Tibial nerve (tissue), 4 donors: ENCODE measurements around the gene MARK4. TPM values are rescaled to one million over a fixed set of nuclear protein-coding genes. Genes with fewer than 3 reads are reported as not detected.

Source experiments
- DNase-seq, 2 donors: peaks; one replicate each; pipeline ENCODE4 v3.0.0-alpha.2; 2019; ENCODE audit warnings: low spot score in 2 of 2
- H3K27ac ChIP-seq, 4 donors: fragments of 200-600 bp; sonication (generic) in 3 of 4; one replicate each; pipeline ENCODE4 v1.5.1; 2017 to 2019; ENCODE audit warnings: mild to moderate bottlenecking in 1 of 4
- H3K27me3 ChIP-seq, 2 donors: fragments of 200-600 bp; sonication (generic) in 1 of 2; one replicate each; pipeline versions ENCODE4 v1.5.1 to v1.6.0; 2017 to 2019
- H3K36me3 ChIP-seq, 3 donors: fragments of 200-600 bp; sonication (generic); one replicate each; pipeline ENCODE4 v1.5.1; 2018 to 2019
- H3K4me1 ChIP-seq, 4 donors: fragments of 200-600 bp; sonication (generic) in 3 of 4; one replicate each; pipeline ENCODE4 v1.5.1; 2017 to 2019
- H3K4me3 ChIP-seq, 4 donors: fragments of 200-600 bp; sonication (generic) in 3 of 4; one replicate each; pipeline ENCODE4 v1.5.1; 2017 to 2019; ENCODE audit warnings: mild to moderate bottlenecking in 1 of 4, moderate library complexity in 1 of 4
- H3K9me3 ChIP-seq, 4 donors: fragments of 200-600 bp; sonication (generic) in 3 of 4; one replicate each; pipeline ENCODE4 v1.5.1; 2017 to 2019
- CTCF ChIP-seq, 5 experiments: fragments of 200-600 bp in 3 of 5; fragments of 450-650 bp in 2 of 5; sonication (generic) in 3 of 5; IDR thresholded peaks; one replicate each; pipeline ENCODE4 v1.5.1; 2016 to 2019; ENCODE audit warnings: antibody characterized with exemption in 5 of 5, mild to moderate bottlenecking in 3 of 5, moderate library complexity in 2 of 5
- EP300 ChIP-seq, 2 donors: sonication (generic); formaldehyde crosslinking; IDR thresholded peaks; one replicate each; pipeline ENCODE4 v1.6.1; 2017; ENCODE audit warnings: antibody characterized with exemption in 2 of 2, mild to moderate bottlenecking in 1 of 2
- POLR2A ChIP-seq, 2 donors: fragments of 450-650 bp; IDR thresholded peaks; one replicate each; pipeline ENCODE4 v1.6.1; 2017; ENCODE audit warnings: antibody characterized with exemption in 2 of 2, mild to moderate bottlenecking in 2 of 2, moderate library complexity in 2 of 2
- WGBS, 2 donors: methylation state at CpG; one replicate each; pipeline ENCODE4 v1.1.5; 2018; 5-methylcytosine and 5-hydroxymethylcytosine counted together
- total RNA-seq, 4 donors: library from RNA; depleted of rRNA; stranded (reverse); fragments of >200 nt; gene quantifications; one replicate each; pipeline ENCODE4 v1.1.0, GENCODE V29; 2016

The MARK4 gene
- total RNA-seq, 4 donors from 2014 or later = 12.1 to 34.8 (median 25.9) TPM

- 82 to 84% methylated on average over 12 of the region's 12 CpGs for WGBS, 2 donors
- peaks cover 0 to 16% (median 0%) of the 10 kb centered on the region in 4 donors for H3K9me3 ChIP-seq
- H3K4me3 ChIP-seq = no peak overlapping the region
- H3K27me3 ChIP-seq = no peaks in the 10 kb centered on the region
- TF ChIP-seq POLR2A (IDR thresholded peaks at IDR 0.05) (no peak), EP300 (IDR thresholded peaks at IDR 0.05) (no peak), CTCF (IDR thresholded peaks at IDR 0.05) (no peak)
- no peaks in the 10 kb centered on the region for H3K4me1 ChIP-seq
- DNase-seq = no peak
- H3K36me3 ChIP-seq = peaks cover 0 to 100% (median 3%) of the 10 kb centered on the region in 3 donors
- H3K27ac ChIP-seq = no peak overlapping the region
Observed at GRCh38 chr19:45294291-45295029, 43.4 kb downstream of the MARK4 start.

GRCh38 chr19:45295873-45296272 is 44.8 kb downstream of the MARK4 start:
- Histone ChIP-seq H3K27me3 (no peaks in the 10 kb centered on the region), H3K27ac (no peak overlapping the region), H3K9me3 (peaks cover 0 to 16% (median 0%) of the 10 kb centered on the region in 4 donors), H3K36me3 (peaks cover 0 to 100% (median 3%) of the 10 kb centered on the region in 3 donors), H3K4me1 (no peaks in the 10 kb centered on the region), H3K4me3 (no peak overlapping the region)
- TF ChIP-seq CTCF (IDR thresholded peaks at IDR 0.05) (no peak), EP300 (IDR thresholded peaks at IDR 0.05) (no peak), POLR2A (IDR thresholded peaks at IDR 0.05) (no peak)
- DNase-seq = no peak

- Histone ChIP-seq H3K27ac (no peak overlapping the region), H3K4me3 (no peak overlapping the region), H3K9me3 (peaks cover 0 to 16% (median 0%) of the 10 kb centered on the region in 4 donors), H3K36me3 (peaks cover 0 to 99% (median 3%) of the 10 kb centered on the region in 3 donors), H3K4me1 (no peaks in the 10 kb centered on the region), H3K27me3 (no peaks in the 10 kb centered on the region)
- TF ChIP-seq CTCF (IDR thresholded peaks at IDR 0.05) (no peak), POLR2A (IDR thresholded peaks at IDR 0.05) (no peak), EP300 (IDR thresholded peaks at IDR 0.05) (no peak)
- DNase-seq = no peak
- 92% methylated on average over 4 of the region's 4 CpGs for WGBS, 2 donors
Observed at GRCh38 chr19:45296355-45296754, 45.3 kb downstream of the MARK4 start.

GRCh38 chr19:45297674-45298073 is 46.6 kb downstream of the MARK4 start:
- H3K27me3 ChIP-seq = no peaks in the 10 kb centered on the region
- no peaks in the 10 kb centered on the region for H3K4me1 ChIP-seq
- peaks cover 0 to 13% (median 0%) of the 10 kb centered on the region in 4 donors for H3K9me3 ChIP-seq
- no peak overlapping the region for H3K27ac ChIP-seq
- 89 to 94% methylated on average over 18 of the region's 18 CpGs for WGBS, 2 donors
- H3K4me3 ChIP-seq = no peak overlapping the region
- DNase-seq = no peak
- TF ChIP-seq POLR2A (IDR thresholded peaks at IDR 0.05) = no peak
- TF ChIP-seq CTCF (IDR thresholded peaks at IDR 0.05) = no peak
- no peak for TF ChIP-seq EP300 (IDR thresholded peaks at IDR 0.05)
- H3K36me3 ChIP-seq = peaks cover 0 to 97% (median 0%) of the 10 kb centered on the region in 3 donors

GRCh38 chr19:45298264-45298663 is 47.2 kb downstream of the MARK4 start:
- Histone ChIP-seq H3K27me3 (no peaks in the 10 kb centered on the region), H3K36me3 (peaks cover 0 to 97% (median 0%) of the 10 kb centered on the region in 3 donors), H3K4me1 (no peaks in the 10 kb centered on the region), H3K4me3 (no peak overlapping the region), H3K27ac (no peak overlapping the region), H3K9me3 (peaks cover 0 to 7% (median 0%) of the 10 kb centered on the region in 4 donors)
- WGBS, 2 donors = 96% methylated on average over 4 to 5 of the region's 5 CpGs
- no peak for DNase-seq
- TF ChIP-seq POLR2A (IDR thresholded peaks at IDR 0.05) (no peak), CTCF (IDR thresholded peaks at IDR 0.05) (no peak)
